Left lung (tissue), 10 donors: ENCODE measurements around the gene PRKCQ. TPM values are rescaled to one million over a fixed set of nuclear protein-coding genes. Genes with fewer than 3 reads are reported as not detected.

ENCODE experiments used
- ATAC-seq: fragments of 200-7000 bp; cut with Tn5 transposase; one replicate; pipeline ENCODE4 v1.9.1; 2020; ENCODE audit warnings: moderate library complexity
- DNase-seq, 4 donors: peaks; one replicate each; pipeline ENCODE4 v3.0.0-alpha.2; 2013 to 2020
- H3K27ac ChIP-seq, 2 donors: fragments of 200-600 bp; sonication (generic) in 1 of 2; one replicate each; pipeline versions ENCODE4 v1.5.0 to v1.8.0; 2020 to 2021
- H3K27me3 ChIP-seq, 2 donors: fragments of 200-600 bp; sonication (generic) in 1 of 2; one replicate each; pipeline versions ENCODE4 v1.5.0 to v1.8.0; 2020 to 2021
- H3K36me3 ChIP-seq, 2 donors: fragments of 200-600 bp; sonication (generic) in 1 of 2; one replicate each; pipeline versions ENCODE4 v1.5.0 to v1.8.0; 2020 to 2021
- H3K4me1 ChIP-seq, 2 donors: fragments of 200-600 bp; one replicate each; pipeline ENCODE4 v1.8.0; 2021
- H3K4me3 ChIP-seq, 2 donors: fragments of 200-600 bp; sonication (generic) in 1 of 2; one replicate each; pipeline versions ENCODE4 v1.5.0 to v1.8.0; 2020 to 2021; ENCODE audit warnings: mild to moderate bottlenecking in 1 of 2
- H3K9me3 ChIP-seq, 2 donors: fragments of 200-600 bp; sonication (generic) in 1 of 2; one replicate each; pipeline versions ENCODE4 v1.5.0 to v1.8.0; 2020 to 2021
- CTCF ChIP-seq, 2 donors: fragments of 200-600 bp; sonication (generic) in 1 of 2; IDR thresholded peaks; one replicate each; pipeline versions ENCODE4 v1.5.0 to v1.8.0; 2021; ENCODE audit warnings: antibody characterized with exemption in 2 of 2
- intact Hi-C, 2 donors: fragments of 100-400 bp; cut with DNase I; formaldehyde crosslinking; loops; one replicate each; pipeline versions ENCODE4 v1.11.2 to v1.14.2; 2022
- polyA plus RNA-seq, 6 donors: library from polyadenylated mRNA; unstranded; fragments of 120-200 nt; gene quantifications; one replicate each; pipeline ENCODE4 v1.2.1, GENCODE V29; 2013; ENCODE audit not compliant: insufficient read length in 6 of 6
- total RNA-seq, 2 donors: library from RNA; stranded (reverse); fragmentation: NEBNext Ultra II Directional; extraction: Animal tissue kit (Norgen Biotek cat#: 25700); gene quantifications; one replicate each; pipeline ENCODE4 v1.2.1, GENCODE V29; 2021
- donor health status: DM: no; HTN: yes; CAD: no.
- donor health status: DM: no; HTN: no; CAD: no.

Gene PRKCQ
- total and polyA plus RNA-seq, 8 donors: 5.5 to 7.3 (median 6.4) TPM

DNA sequence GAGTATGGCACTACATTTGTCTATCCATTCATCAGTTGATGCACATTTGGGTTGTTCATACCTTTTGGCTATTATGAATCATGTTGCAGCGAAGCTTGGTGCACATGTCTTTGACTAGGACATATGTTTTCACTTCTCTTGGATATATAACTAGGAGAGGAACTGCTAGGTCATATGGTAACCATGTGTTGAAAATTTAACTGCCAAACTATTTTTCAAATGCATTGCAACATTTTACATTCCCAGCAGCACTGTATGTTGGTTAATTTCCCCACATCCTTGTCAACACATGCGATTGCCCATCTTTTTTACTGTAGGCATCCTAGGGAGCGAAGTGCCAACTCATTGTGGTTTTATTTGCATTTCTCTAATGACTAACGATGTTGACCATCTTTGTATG, 183.4 kb downstream of the PRKCQ start:
- intact Hi-C loops: no loop called here
- DNase-seq: no peak
- no peak for ATAC-seq
- Histone ChIP-seq H3K9me3 (no peaks in the 10 kb centered on the region), H3K27ac (peak overlapping the region in 1 of 2 donors; percentile 88), H3K36me3 (no peaks in the 10 kb centered on the region), H3K4me3 (no peak overlapping the region), H3K4me1 (peaks cover 8 to 64% of the 10 kb centered on the region in 2 donors), H3K27me3 (no peaks in the 10 kb centered on the region)
- no peak for TF ChIP-seq CTCF (IDR thresholded peaks at IDR 0.05)

DNA sequence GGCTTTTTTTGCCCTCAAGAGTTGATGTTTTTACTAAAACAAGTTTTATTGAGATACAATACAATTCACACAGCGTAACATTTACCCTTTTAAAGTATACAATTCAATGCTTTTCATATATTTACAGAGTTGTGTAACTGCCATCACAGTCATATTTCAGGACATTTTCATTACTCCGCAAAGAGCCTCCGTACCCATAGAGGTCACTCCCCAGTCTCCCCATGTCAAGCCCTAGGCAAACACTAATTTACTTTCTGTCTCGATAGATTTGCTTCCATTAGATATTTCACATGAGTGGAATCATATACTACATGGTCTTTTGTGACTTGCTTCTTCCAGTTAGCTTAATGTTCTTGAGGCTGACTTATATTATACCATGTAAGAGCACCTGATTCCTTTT, 183.8 kb downstream of the PRKCQ start:
- peak overlapping the region in 1 of 2 donors; percentile 88 for H3K27ac ChIP-seq
- ATAC-seq: no peak
- intact Hi-C loops: no loop called here

DNA sequence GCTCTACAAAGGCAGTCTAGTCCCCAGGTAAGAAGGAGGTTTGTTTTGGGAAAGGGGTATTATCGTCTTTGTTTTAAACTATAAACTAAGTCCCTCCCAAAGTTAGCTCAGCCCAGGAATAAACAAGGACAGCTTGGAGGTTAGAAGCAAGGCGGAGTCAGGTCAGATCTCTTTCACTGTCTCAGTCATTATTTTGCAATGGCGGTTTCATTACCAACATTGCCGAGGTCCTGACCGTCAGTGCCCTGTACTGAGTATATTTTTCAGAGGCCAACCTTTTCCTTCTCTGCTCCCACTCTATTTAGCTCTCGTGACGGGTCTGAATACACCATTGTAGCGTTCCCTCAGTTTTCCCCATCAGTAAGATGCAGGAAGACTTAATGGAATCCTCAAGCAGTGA, 184.5 kb downstream of the PRKCQ start:
- ATAC-seq (no peak), DNase-seq (no peak)
- no peak overlapping the region for H3K4me3 ChIP-seq
- peak overlapping the region in 1 of 2 donors; percentile 88 for H3K27ac ChIP-seq
- intact Hi-C loops: no loop called here
- no peaks in the 10 kb centered on the region for H3K36me3 ChIP-seq
- H3K4me1 ChIP-seq: peaks cover 8 to 62% of the 10 kb centered on the region in 2 donors
- peaks cover 0 to 2% of the 10 kb centered on the region in 2 donors for H3K9me3 ChIP-seq
- no peaks in the 10 kb centered on the region for H3K27me3 ChIP-seq
- no peak for TF ChIP-seq CTCF (IDR thresholded peaks at IDR 0.05)

More for the DNA sequence above, 183.8 kb downstream of the PRKCQ start:
- no peaks in the 10 kb centered on the region for H3K36me3 ChIP-seq
- H3K4me3 ChIP-seq: no peak overlapping the region
- no peak for TF ChIP-seq CTCF (IDR thresholded peaks at IDR 0.05)
- H3K9me3 ChIP-seq: no peaks in the 10 kb centered on the region
- H3K27me3 ChIP-seq: no peaks in the 10 kb centered on the region
- H3K4me1 ChIP-seq: peaks cover 8 to 64% of the 10 kb centered on the region in 2 donors
- DNase-seq: no peak

DNA sequence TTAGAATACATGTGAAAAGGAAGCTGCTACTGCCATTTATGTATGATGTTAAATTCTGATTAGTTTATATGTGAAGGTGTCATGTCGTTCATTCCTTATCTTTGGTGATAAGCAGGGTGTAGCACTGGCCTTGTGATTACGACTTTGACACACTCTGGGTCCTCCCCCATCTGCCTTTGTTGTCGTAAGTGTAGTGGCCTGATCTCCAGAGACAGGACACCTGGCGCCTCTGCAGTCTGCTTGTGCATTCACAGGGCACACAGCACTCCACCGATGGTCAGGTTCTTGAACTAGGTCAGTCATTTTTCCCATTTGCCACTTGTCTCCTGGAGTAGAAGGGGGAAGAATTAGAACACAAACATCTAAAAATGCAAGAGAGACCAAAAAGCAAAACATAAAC, 186.0 kb downstream of the PRKCQ start:
- no peak for DNase-seq
- TF ChIP-seq CTCF (IDR thresholded peaks at IDR 0.05): no peak
- ATAC-seq: no peak
- intact Hi-C loops: no loop called here
- Histone ChIP-seq H3K27ac (no peak overlapping the region), H3K4me1 (peaks cover 0 to 46% of the 10 kb centered on the region in 2 donors), H3K27me3 (no peaks in the 10 kb centered on the region), H3K4me3 (no peak overlapping the region), H3K36me3 (no peaks in the 10 kb centered on the region), H3K9me3 (peaks cover 0 to 15% of the 10 kb centered on the region in 2 donors)

DNA sequence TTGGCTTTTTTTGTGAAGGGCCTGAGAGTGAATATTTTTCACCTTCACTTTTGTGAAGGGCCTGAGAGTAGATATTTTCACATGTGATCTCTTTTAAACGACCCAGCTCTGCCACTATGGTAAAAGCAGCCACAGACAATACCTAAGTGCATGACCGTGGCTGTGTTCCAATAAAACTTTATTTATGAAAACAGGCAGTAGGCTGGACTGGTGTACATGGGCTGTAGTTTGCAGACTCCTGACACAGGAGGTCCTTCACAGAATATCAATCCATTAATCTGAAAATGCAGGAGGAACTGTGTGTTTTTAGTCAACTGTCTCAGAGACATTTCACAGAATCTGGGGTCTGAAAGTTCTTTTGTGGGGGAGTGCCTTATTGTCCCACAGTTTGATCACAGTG, 186.9 kb downstream of the PRKCQ start:
- intact Hi-C loops: no loop called here
- peaks cover 0 to 37% of the 10 kb centered on the region in 2 donors for H3K4me1 ChIP-seq
- no peak overlapping the region for H3K27ac ChIP-seq
- no peak for TF ChIP-seq CTCF (IDR thresholded peaks at IDR 0.05)
- peaks cover 0 to 24% of the 10 kb centered on the region in 2 donors for H3K9me3 ChIP-seq
- H3K27me3 ChIP-seq: no peaks in the 10 kb centered on the region
- DNase-seq (no peak), ATAC-seq (no peak)
- no peaks in the 10 kb centered on the region for H3K36me3 ChIP-seq
- H3K4me3 ChIP-seq: no peak overlapping the region
